NT2/D1 (cell line): ENCODE data around the gene CYTH3.

ENCODE experiments used
- SUZ12 ChIP-seq: IDR thresholded peaks from 2 replicates; pipeline ENCODE4 v1.6.1; 2011; ENCODE audit not compliant: insufficient read length, insufficient read depth; ENCODE audit errors: extremely low read depth
- YY1 ChIP-seq: IDR thresholded peaks from 2 replicates; pipeline ENCODE4 v1.6.1; 2011; ENCODE audit not compliant: insufficient read length, insufficient read depth

- no peak for TF ChIP-seq SUZ12
- TF ChIP-seq YY1, result no peak
These were observed 101.6 kb downstream of the CYTH3 start for GRCh38 chr7:6170571-6171531.
